ENCODE data around the gene SLC25A25.

Gene SLC25A25

GRCh38 chr9:128124451-128124850, 56.4 kb downstream of the SLC25A25 start:
- no peak overlapping the region for H4K8ac ChIP-seq (ENCODE audit: low read depth, low read length)
- no peak overlapping the region for H3K4ac ChIP-seq (ENCODE audit: low read depth, low read length)
- H3K23ac ChIP-seq (ENCODE audit: low read length) = no peak overlapping the region
- no peak overlapping the region for H4K5ac ChIP-seq (ENCODE audit: low read length)
- H3K4me3 ChIP-seq (ENCODE audit: low read length) = no peak overlapping the region
- H3K4me1 ChIP-seq (ENCODE audit: control insufficient read depth, low read depth, low read length) = no peaks in the 10 kb centered on the region
- no peak overlapping the region for H3K56ac ChIP-seq (ENCODE audit: low read length)
- no peak overlapping the region for H3K18ac ChIP-seq (ENCODE audit: low read length)
- H2BK120ac ChIP-seq (ENCODE audit: low read depth, low read length) = no peak overlapping the region
- no peak for DNase-seq
- peaks cover 16% of the 10 kb centered on the region for H3K79me2 ChIP-seq (ENCODE audit: control insufficient read depth, insufficient read depth, low read length)
- WGBS (ENCODE audit: extremely low coverage, insufficient coverage, low lambda C conversion rate) = no CpG with 5 or more reads among the region's 8 CpGs
- H3K27ac ChIP-seq (ENCODE audit: low read depth, low read length) = no peak overlapping the region
- H2BK5ac ChIP-seq (ENCODE audit: low read length) = no peak overlapping the region
- H3K27me3 ChIP-seq (ENCODE audit: insufficient read depth, low read length, poor library complexity) = no peaks in the 10 kb centered on the region
- H2AK5ac ChIP-seq (ENCODE audit: low read length) = no peak overlapping the region
- no peak overlapping the region for H3K4me2 ChIP-seq (ENCODE audit: low read length)
- H2BK15ac ChIP-seq (replicated peaks; ENCODE audit: low read depth) = no peak overlapping the region
- no peak overlapping the region for H3K9ac ChIP-seq (ENCODE audit: low read length)
- H3K79me1 ChIP-seq (ENCODE audit: low read length) = peaks cover 10% of the 10 kb centered on the region
- no peaks in the 10 kb centered on the region for H3K36me3 ChIP-seq (ENCODE audit: control insufficient read depth, insufficient read depth, low read length)

GRCh38 chr9:128124873-128125579, 57.0 kb downstream of the SLC25A25 start:
- Histone ChIP-seq H3K36me3 (ENCODE audit: control insufficient read depth, insufficient read depth, low read length) (no peaks in the 10 kb centered on the region), H3K4me2 (ENCODE audit: low read length) (no peak overlapping the region), H3K27ac (ENCODE audit: low read depth, low read length) (no peak overlapping the region), H2BK120ac (ENCODE audit: low read depth, low read length) (no peak overlapping the region), H2BK15ac (replicated peaks; ENCODE audit: low read depth) (no peak overlapping the region), H3K4ac (ENCODE audit: low read depth, low read length) (no peak overlapping the region), H3K23ac (ENCODE audit: low read length) (no peak overlapping the region), H3K79me2 (ENCODE audit: control insufficient read depth, insufficient read depth, low read length) (peaks cover 16% of the 10 kb centered on the region), H2BK5ac (ENCODE audit: low read length) (no peak overlapping the region), H2AK5ac (ENCODE audit: low read length) (no peak overlapping the region), H4K8ac (ENCODE audit: low read depth, low read length) (no peak overlapping the region), H3K4me3 (ENCODE audit: low read length) (no peak overlapping the region), H3K56ac (ENCODE audit: low read length) (no peak overlapping the region), H3K4me1 (ENCODE audit: control insufficient read depth, low read depth, low read length) (no peaks in the 10 kb centered on the region), H4K5ac (ENCODE audit: low read length) (no peak overlapping the region), H3K9ac (ENCODE audit: low read length) (no peak overlapping the region), H3K79me1 (ENCODE audit: low read length) (peaks cover 10% of the 10 kb centered on the region), H3K27me3 (ENCODE audit: insufficient read depth, low read length, poor library complexity) (no peaks in the 10 kb centered on the region), H3K18ac (ENCODE audit: low read length) (no peak overlapping the region)
- no CpG with 5 or more reads among the region's 16 CpGs for WGBS (ENCODE audit: extremely low coverage, insufficient coverage, low lambda C conversion rate)
- DNase-seq = peak; percentile 86

- Histone ChIP-seq H3K9ac (ENCODE audit: low read length) (peak overlapping the region; percentile 11), H2BK5ac (ENCODE audit: low read length) (no peak overlapping the region), H3K18ac (ENCODE audit: low read length) (no peak overlapping the region), H4K8ac (ENCODE audit: low read depth, low read length) (no peak overlapping the region), H3K4ac (ENCODE audit: low read depth, low read length) (no peak overlapping the region), H2BK15ac (replicated peaks; ENCODE audit: low read depth) (no peak overlapping the region), H3K4me2 (ENCODE audit: low read length) (no peak overlapping the region), H3K79me2 (ENCODE audit: control insufficient read depth, insufficient read depth, low read length) (peaks cover 16% of the 10 kb centered on the region), H3K4me3 (ENCODE audit: low read length) (no peak overlapping the region), H3K4me1 (ENCODE audit: control insufficient read depth, low read depth, low read length) (no peaks in the 10 kb centered on the region), H3K27ac (ENCODE audit: low read depth, low read length) (no peak overlapping the region), H3K56ac (ENCODE audit: low read length) (peak overlapping the region; percentile 44), H3K79me1 (ENCODE audit: low read length) (peaks cover 10% of the 10 kb centered on the region), H2AK5ac (ENCODE audit: low read length) (no peak overlapping the region), H2BK120ac (ENCODE audit: low read depth, low read length) (no peak overlapping the region), H3K36me3 (ENCODE audit: control insufficient read depth, insufficient read depth, low read length) (no peaks in the 10 kb centered on the region), H3K27me3 (ENCODE audit: insufficient read depth, low read length, poor library complexity) (no peaks in the 10 kb centered on the region), H4K5ac (ENCODE audit: low read length) (no peak overlapping the region), H3K23ac (ENCODE audit: low read length) (peak overlapping the region; percentile 29)
- no CpG with 5 or more reads among the region's 10 CpGs for WGBS (ENCODE audit: extremely low coverage, insufficient coverage, low lambda C conversion rate)
- no peak for DNase-seq
Measured at GRCh38 chr9:128125580-128126354, 57.7 kb downstream of the SLC25A25 start.

GRCh38 chr9:128127568-128127989, 59.5 kb downstream of the SLC25A25 start, which contains the start of gene PTGES2:
TSS of gene PTGES2 (minus strand) at chr9:128127729. CDS start at chr9:128127717, 12 bp downstream.
- Histone ChIP-seq H3K18ac (ENCODE audit: low read length) (peak within 1 kb of the TSS; percentile 89), H3K36me3 (ENCODE audit: control insufficient read depth, insufficient read depth, low read length) (no peaks in the 10 kb centered on the region), H3K79me2 (ENCODE audit: control insufficient read depth, insufficient read depth, low read length) (peaks cover 16% of the 10 kb centered on the region), H2BK120ac (ENCODE audit: low read depth, low read length) (peak within 1 kb of the TSS; percentile 16), H3K27me3 (ENCODE audit: insufficient read depth, low read length, poor library complexity) (no peaks in the 10 kb centered on the region), H4K5ac (ENCODE audit: low read length) (no peak within 1 kb of the TSS), H2AK5ac (ENCODE audit: low read length) (no peak within 1 kb of the TSS), H3K4me1 (ENCODE audit: control insufficient read depth, low read depth, low read length) (no peaks in the 10 kb centered on the region), H3K79me1 (ENCODE audit: low read length) (peaks cover 10% of the 10 kb centered on the region), H3K56ac (ENCODE audit: low read length) (peak within 1 kb of the TSS; percentile 98), H3K9ac (ENCODE audit: low read length) (peak within 1 kb of the TSS; percentile 96), H4K8ac (ENCODE audit: low read depth, low read length) (peak within 1 kb of the TSS; percentile 97), H2BK15ac (replicated peaks; ENCODE audit: low read depth) (no peak within 1 kb of the TSS), H3K4me3 (ENCODE audit: low read length) (peak within 1 kb of the TSS; percentile 95), H3K27ac (ENCODE audit: low read depth, low read length) (peak within 1 kb of the TSS; percentile 95), H2BK5ac (ENCODE audit: low read length) (peak within 1 kb of the TSS; percentile 70), H3K4ac (ENCODE audit: low read depth, low read length) (peak within 1 kb of the TSS; percentile 96), H3K4me2 (ENCODE audit: low read length) (peak within 1 kb of the TSS; percentile 98), H3K23ac (ENCODE audit: low read length) (peak within 1 kb of the TSS; percentile 80)
- WGBS (ENCODE audit: extremely low coverage, insufficient coverage, low lambda C conversion rate) = no CpG with 5 or more reads among the region's 56 CpGs
- DNase-seq = peak; percentile 87

- H2BK120ac ChIP-seq (ENCODE audit: low read depth, low read length) = peak overlapping the region; percentile 16
- peaks cover 16% of the 10 kb centered on the region for H3K79me2 ChIP-seq (ENCODE audit: control insufficient read depth, insufficient read depth, low read length)
- H4K5ac ChIP-seq (ENCODE audit: low read length) = no peak overlapping the region
- peak overlapping the region; percentile 96 for H3K4ac ChIP-seq (ENCODE audit: low read depth, low read length)
- H3K79me1 ChIP-seq (ENCODE audit: low read length) = peaks cover 10% of the 10 kb centered on the region
- no peak overlapping the region for H2AK5ac ChIP-seq (ENCODE audit: low read length)
- H3K36me3 ChIP-seq (ENCODE audit: control insufficient read depth, insufficient read depth, low read length) = no peaks in the 10 kb centered on the region
- peak overlapping the region; percentile 89 for H3K18ac ChIP-seq (ENCODE audit: low read length)
- H3K56ac ChIP-seq (ENCODE audit: low read length) = peak overlapping the region; percentile 91
- H3K4me2 ChIP-seq (ENCODE audit: low read length) = peak overlapping the region; percentile 98
- peak; percentile 97 for DNase-seq
- H3K23ac ChIP-seq (ENCODE audit: low read length) = peak overlapping the region; percentile 80
- no CpG with 5 or more reads among the region's 82 CpGs for WGBS (ENCODE audit: extremely low coverage, insufficient coverage, low lambda C conversion rate)
- H3K4me3 ChIP-seq (ENCODE audit: low read length) = peak overlapping the region; percentile 93
- H2BK15ac ChIP-seq (replicated peaks; ENCODE audit: low read depth) = no peak overlapping the region
- H3K27me3 ChIP-seq (ENCODE audit: insufficient read depth, low read length, poor library complexity) = no peaks in the 10 kb centered on the region
- peak overlapping the region; percentile 96 for H3K9ac ChIP-seq (ENCODE audit: low read length)
- H4K8ac ChIP-seq (ENCODE audit: low read depth, low read length) = peak overlapping the region; percentile 97
- peak overlapping the region; percentile 95 for H3K27ac ChIP-seq (ENCODE audit: low read depth, low read length)
- no peaks in the 10 kb centered on the region for H3K4me1 ChIP-seq (ENCODE audit: control insufficient read depth, low read depth, low read length)
- H2BK5ac ChIP-seq (ENCODE audit: low read length) = peak overlapping the region; percentile 70
Measured at GRCh38 chr9:128127990-128128835, 60.2 kb downstream of the SLC25A25 start.
